AG04450 (cell line): ENCODE data around the gene AIFM3. TPM values are rescaled to one million over a fixed set of nuclear protein-coding genes. Genes with fewer than 3 reads are reported as not detected.

ENCODE experiments used
- CTCF ChIA-PET: fragments of 300-600, 350-600 bp; formaldehyde crosslinking; extraction: SDS; loops from one replicate; lab custom pipeline; 2022; ENCODE audit warnings: antibody characterized with exemption, inconsistent platforms; lab: Charles Lee
- POLR2A ChIA-PET: fragments of 350-600 bp; formaldehyde crosslinking; extraction: SDS; loops from one replicate; lab custom pipeline; 2021; ENCODE audit warnings: antibody characterized with exemption, inconsistent platforms; lab: Yijun Ruan, JAX
- DNase-seq: peaks from one replicate; pipeline ENCODE4 v3.0.0-alpha.2; 2011; ENCODE audit warnings: low read depth, low spot score
- H3K27ac ChIP-seq: one replicate; pipeline ENCODE4 v1.5.1; 2012; ENCODE audit warnings: low read depth, low read length, control low read depth
- H3K27me3 ChIP-seq: one replicate; pipeline ENCODE4 v1.6.0; 2012; ENCODE audit warnings: low read length; ENCODE audit not compliant: control insufficient read depth, insufficient read depth
- H3K4me3 ChIP-seq: 2 replicates; pipeline ENCODE4 v1.5.1; 2011; ENCODE audit warnings: mild to moderate bottlenecking, low read depth, low read length, control low read depth
- H3K9me3 ChIP-seq: 2 replicates; pipeline ENCODE4 v1.5.1; 2012; ENCODE audit warnings: low read length; ENCODE audit not compliant: control insufficient read depth, insufficient read depth
- polyA plus RNA-seq: library from polyadenylated mRNA; depleted of rRNA; stranded (reverse); fragments of >200 nt; gene quantifications from 2 replicates; pipeline ENCODE4 v1.2.3, GENCODE V29; 2011
- TF ChIP-seq, protein P1 (sequence below): IDR thresholded peaks from 2 replicates; pipeline ENCODE4 v1.5.1; 2011; ENCODE audit warnings: low read depth, low read length, control low read depth, inconsistent platforms

Gene AIFM3
- polyA plus RNA-seq, 1 experiment: 0.15 TPM

- TF ChIP-seq, protein P1, sequence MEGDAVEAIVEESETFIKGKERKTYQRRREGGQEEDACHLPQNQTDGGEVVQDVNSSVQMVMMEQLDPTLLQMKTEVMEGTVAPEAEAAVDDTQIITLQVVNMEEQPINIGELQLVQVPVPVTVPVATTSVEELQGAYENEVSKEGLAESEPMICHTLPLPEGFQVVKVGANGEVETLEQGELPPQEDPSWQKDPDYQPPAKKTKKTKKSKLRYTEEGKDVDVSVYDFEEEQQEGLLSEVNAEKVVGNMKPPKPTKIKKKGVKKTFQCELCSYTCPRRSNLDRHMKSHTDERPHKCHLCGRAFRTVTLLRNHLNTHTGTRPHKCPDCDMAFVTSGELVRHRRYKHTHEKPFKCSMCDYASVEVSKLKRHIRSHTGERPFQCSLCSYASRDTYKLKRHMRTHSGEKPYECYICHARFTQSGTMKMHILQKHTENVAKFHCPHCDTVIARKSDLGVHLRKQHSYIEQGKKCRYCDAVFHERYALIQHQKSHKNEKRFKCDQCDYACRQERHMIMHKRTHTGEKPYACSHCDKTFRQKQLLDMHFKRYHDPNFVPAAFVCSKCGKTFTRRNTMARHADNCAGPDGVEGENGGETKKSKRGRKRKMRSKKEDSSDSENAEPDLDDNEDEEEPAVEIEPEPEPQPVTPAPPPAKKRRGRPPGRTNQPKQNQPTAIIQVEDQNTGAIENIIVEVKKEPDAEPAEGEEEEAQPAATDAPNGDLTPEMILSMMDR: no peak
- Histone ChIP-seq H3K27ac (no peak overlapping the region), H3K4me3 (no peak overlapping the region), H3K27me3 (no peaks in the 10 kb centered on the region), H3K9me3 (no peaks in the 10 kb centered on the region)
- no peak for DNase-seq
- ChIA-PET CTCF (interaction anchor here (1.6 to 1.8 kb wide), 2 partner anchors 39 to 70 kb away, joined by 3 to 5 read pairs; no protein-coding TSS in a partner anchor), POLR2A (no interaction called here)
These were observed 11.5 kb upstream of the AIFM3 start for GRCh38 chr22:20955548-20955947.

DNA sequence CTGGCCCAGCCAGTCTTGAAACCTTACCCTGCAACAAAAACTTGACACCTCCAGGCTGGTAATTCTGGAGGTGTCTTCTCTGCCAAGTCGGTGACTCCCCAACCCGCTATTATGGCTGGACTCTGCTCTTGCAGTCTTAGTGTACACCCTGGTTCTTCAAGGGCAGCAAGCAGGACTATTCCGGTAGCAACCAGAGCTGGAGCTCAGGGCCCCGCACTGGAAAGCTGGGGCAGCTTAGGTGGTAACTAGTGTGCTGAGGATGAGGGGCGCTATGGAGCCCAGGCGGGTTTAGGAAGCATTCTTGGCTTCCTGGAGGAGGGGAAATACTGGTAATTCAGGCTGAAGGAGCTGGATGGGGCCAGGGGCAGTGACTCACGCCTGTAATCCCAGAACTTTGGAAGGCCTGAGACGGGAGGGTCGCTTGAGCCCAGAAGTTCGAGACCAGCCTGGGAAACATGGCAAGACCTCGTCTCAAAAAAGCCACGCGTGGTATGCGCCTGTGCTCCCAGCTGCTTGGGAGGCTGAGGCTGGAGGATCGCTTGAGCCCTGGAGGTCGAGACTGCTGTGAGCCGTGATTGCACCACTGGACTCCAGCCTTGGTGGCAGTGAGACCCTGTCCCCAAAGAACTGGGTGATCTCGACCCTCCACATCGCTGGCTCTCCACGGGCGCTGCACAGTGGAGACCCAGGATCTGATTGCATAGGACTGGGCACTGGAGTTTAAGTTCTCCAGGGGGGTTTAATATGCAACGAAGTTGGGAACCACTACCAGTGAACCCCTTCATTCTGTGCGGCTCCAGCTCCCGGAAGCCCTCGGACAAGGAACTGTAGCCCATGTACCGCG, 10.6 kb upstream of the AIFM3 start:
- TF ChIP-seq, protein P1: 0 out of 2 replicates have a peak, but pooled peaks have one; percentile 7
- H3K9me3 ChIP-seq: no peaks in the 10 kb centered on the region
- CTCF ChIA-PET: interaction anchor here (1.5 to 5.7 kb wide), 3 partner anchors 40 to 152 kb away, joined by 3 to 25 read pairs (median 5); no protein-coding TSS in a partner anchor
- peak overlapping the region; percentile 70 for H3K4me3 ChIP-seq
- H3K27me3 ChIP-seq: no peaks in the 10 kb centered on the region
- peak overlapping the region; percentile 65 for H3K27ac ChIP-seq
- no peak for DNase-seq
- POLR2A ChIA-PET: interaction anchor here (1.1 to 2.0 kb wide), 2 partner anchors 26 to 36 kb away, joined by 5 to 15 read pairs; partner anchors contain the start of gene LZTR1

GRCh38 chr22:20957102-20957682, 9.9 kb upstream of the AIFM3 start:
- POLR2A ChIA-PET: interaction anchor here (0.6 to 2.0 kb wide), 5 partner anchors 25 to 686 kb away, joined by 3 to 15 read pairs (median 5); partner anchors contain the start of gene LZTR1
- H3K27me3 ChIP-seq: no peaks in the 10 kb centered on the region
- peak overlapping the region; percentile 70 for H3K4me3 ChIP-seq
- CTCF ChIA-PET: interaction anchor here (0.6 to 5.7 kb wide), 3 partner anchors 32 to 153 kb away, joined by 3 to 25 read pairs (median 5); no protein-coding TSS in a partner anchor
- DNase-seq: no peak
- H3K9me3 ChIP-seq: no peaks in the 10 kb centered on the region
- TF ChIP-seq, protein P1: no peak
- H3K27ac ChIP-seq: no peak overlapping the region

DNA sequence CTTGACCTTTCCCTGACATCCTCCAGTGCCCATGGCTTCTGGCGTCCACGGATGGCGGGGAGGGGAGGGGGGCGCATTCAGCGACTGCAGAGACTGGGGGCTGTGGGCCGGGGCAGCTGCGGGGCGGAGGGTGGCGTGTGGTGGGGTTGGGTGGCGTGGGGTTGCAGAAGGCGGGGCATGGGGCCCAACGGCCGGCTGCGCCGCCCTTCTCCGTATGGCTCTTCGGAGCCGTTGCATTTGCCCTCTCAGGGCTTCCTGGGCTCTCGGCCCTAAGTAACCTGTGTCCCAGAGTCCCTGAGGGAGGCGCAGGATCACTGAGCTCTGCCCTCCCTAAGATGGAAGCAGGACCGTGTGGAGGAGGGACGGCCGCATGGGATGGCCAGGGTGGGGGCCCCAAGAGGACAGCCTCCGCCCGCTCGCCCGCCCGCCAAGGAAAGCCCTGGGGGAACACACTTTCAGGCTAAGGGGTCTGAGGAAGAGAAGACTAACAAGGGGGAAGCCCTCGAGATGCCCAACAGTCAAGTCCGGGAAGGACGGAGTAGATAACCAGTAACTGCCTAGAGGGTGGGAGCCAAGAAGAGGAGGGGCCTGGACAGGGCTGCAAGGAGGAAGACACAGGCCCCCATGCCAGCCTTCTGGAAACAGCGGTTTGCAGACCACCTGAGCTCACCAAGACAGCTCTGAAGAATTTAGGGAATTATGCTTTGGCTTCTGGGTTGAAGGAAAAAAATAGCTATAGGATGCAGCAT, 9.2 kb upstream of the AIFM3 start:
- ChIA-PET CTCF (interaction anchor here (0.6 to 5.7 kb wide), 5 partner anchors 9 to 154 kb away, joined by 3 to 25 read pairs (median 3); partner anchors contain the start of genes AIFM3 and LZTR1), POLR2A (interaction anchor here (0.6 to 2.0 kb wide), 5 partner anchors 24 to 686 kb away, joined by 3 to 15 read pairs (median 5); partner anchors contain the start of gene LZTR1)
- Histone ChIP-seq H3K27me3 (no peaks in the 10 kb centered on the region), H3K9me3 (no peaks in the 10 kb centered on the region), H3K4me3 (peak overlapping the region; percentile 70), H3K27ac (no peak overlapping the region)
- TF ChIP-seq, protein P1: no peak
- no peak for DNase-seq
